ENCODE results near the gene PRKAR1A. TPM values are rescaled to one million over a fixed set of nuclear protein-coding genes. Genes with fewer than 3 reads are reported as not detected.

The PRKAR1A gene
- total and polyA plus RNA-seq, 9 donors: 137 to 501 (median 375) TPM

DNA sequence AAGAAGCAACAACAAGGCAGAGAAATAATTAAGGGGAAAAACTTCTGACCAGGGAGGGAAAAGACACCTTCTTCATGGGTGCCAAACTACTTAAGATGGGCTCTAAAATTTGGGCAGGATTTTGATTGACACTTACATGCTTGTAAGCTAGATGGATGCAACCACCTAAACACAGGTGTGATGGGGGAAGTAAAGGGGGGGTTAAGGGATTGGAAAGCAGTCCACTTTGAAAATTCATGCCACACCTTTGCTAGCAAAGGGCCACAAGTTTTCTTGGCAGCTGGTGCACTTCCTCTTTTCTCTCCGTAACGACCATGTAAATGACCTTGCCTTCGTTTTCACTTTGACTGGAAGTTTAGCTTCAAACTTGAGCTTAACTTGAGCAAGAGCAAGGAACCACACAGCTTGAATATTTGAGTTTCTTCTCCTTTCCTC is 14.3 kb upstream of the PRKAR1A start:
- TF ChIP-seq, protein P1, sequence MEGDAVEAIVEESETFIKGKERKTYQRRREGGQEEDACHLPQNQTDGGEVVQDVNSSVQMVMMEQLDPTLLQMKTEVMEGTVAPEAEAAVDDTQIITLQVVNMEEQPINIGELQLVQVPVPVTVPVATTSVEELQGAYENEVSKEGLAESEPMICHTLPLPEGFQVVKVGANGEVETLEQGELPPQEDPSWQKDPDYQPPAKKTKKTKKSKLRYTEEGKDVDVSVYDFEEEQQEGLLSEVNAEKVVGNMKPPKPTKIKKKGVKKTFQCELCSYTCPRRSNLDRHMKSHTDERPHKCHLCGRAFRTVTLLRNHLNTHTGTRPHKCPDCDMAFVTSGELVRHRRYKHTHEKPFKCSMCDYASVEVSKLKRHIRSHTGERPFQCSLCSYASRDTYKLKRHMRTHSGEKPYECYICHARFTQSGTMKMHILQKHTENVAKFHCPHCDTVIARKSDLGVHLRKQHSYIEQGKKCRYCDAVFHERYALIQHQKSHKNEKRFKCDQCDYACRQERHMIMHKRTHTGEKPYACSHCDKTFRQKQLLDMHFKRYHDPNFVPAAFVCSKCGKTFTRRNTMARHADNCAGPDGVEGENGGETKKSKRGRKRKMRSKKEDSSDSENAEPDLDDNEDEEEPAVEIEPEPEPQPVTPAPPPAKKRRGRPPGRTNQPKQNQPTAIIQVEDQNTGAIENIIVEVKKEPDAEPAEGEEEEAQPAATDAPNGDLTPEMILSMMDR (IDR thresholded peaks at IDR 0.05): no peak
- TF ChIP-seq POLR2A (IDR thresholded peaks at IDR 0.05): no peak
- no peak for TF ChIP-seq EP300 (IDR thresholded peaks at IDR 0.05)
- H3K36me3 ChIP-seq: no peaks in the 10 kb centered on the region
- intact Hi-C loops (cut with DNase I): no loop called here
- 2 to 14% (median 6%) methylated on average over 3 of the region's 3 CpGs for WGBS, 3 donors
- no peak overlapping the region for H3K4me3 ChIP-seq
- no peaks in the 10 kb centered on the region for H3K9me3 ChIP-seq
- DNase-seq: no peak
- peak overlapping the region in 1 of 2 donors; percentile 69 for H3K27ac ChIP-seq
- H3K27me3 ChIP-seq: no peaks in the 10 kb centered on the region
- peaks cover 5% of the 10 kb centered on the region for H3K4me1 ChIP-seq (ENCODE audit: insufficient read depth)

GRCh38 chr17:68498479-68499326 is 13.5 kb upstream of the PRKAR1A start:
- Histone ChIP-seq H3K27ac (peak overlapping the region in 1 of 2 donors; percentile 69), H3K27me3 (no peaks in the 10 kb centered on the region), H3K4me3 (no peak overlapping the region), H3K4me1 (ENCODE audit: insufficient read depth) (peaks cover 5% of the 10 kb centered on the region), H3K9me3 (no peaks in the 10 kb centered on the region), H3K36me3 (no peaks in the 10 kb centered on the region)
- WGBS, 3 donors: 26 to 54% (median 30%) methylated on average over 7 of the region's 7 CpGs
- DNase-seq: peak; percentile 54 to 74 (median 66)
- TF ChIP-seq POLR2A (IDR thresholded peaks at IDR 0.05) (no peak), EP300 (IDR thresholded peaks at IDR 0.05) (no peak)
- TF ChIP-seq, protein P1 (IDR thresholded peaks at IDR 0.05): no peak
- intact Hi-C loops (cut with DNase I): no loop called here

DNA sequence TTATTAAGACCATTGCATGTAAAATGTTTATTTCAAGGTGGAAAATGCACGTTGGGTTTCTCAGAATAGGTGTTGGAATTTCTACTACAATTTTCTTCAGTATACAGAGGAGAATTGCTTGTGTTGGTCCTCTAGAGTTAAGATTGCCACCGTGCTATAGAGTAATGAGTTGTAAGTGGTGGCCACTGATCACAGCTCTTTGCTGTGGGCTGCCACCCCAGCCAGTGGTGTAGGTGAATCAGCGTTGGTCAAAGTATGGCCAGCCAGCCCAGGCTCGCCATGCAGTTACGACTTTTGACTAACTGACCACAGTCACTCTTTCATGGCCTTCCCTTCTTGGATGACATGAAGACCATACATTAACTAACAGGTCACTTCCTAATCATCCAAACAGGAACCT is 12.6 kb upstream of the PRKAR1A start:
- H3K36me3 ChIP-seq: no peaks in the 10 kb centered on the region
- no peak overlapping the region for H3K4me3 ChIP-seq
- DNase-seq: no peak
- no peaks in the 10 kb centered on the region for H3K9me3 ChIP-seq
- TF ChIP-seq POLR2A (IDR thresholded peaks at IDR 0.05) (no peak), EP300 (IDR thresholded peaks at IDR 0.05) (no peak)
- TF ChIP-seq, protein P1 (IDR thresholded peaks at IDR 0.05): no peak
- peak overlapping the region in 1 of 2 donors; percentile 69 for H3K27ac ChIP-seq
- 90 to 92% (median 91%) methylated on average over 5 of the region's 5 CpGs for WGBS, 3 donors
- H3K4me1 ChIP-seq (ENCODE audit: insufficient read depth): peaks cover 5% of the 10 kb centered on the region
- intact Hi-C loops (cut with DNase I): no loop called here
- H3K27me3 ChIP-seq: no peaks in the 10 kb centered on the region

DNA sequence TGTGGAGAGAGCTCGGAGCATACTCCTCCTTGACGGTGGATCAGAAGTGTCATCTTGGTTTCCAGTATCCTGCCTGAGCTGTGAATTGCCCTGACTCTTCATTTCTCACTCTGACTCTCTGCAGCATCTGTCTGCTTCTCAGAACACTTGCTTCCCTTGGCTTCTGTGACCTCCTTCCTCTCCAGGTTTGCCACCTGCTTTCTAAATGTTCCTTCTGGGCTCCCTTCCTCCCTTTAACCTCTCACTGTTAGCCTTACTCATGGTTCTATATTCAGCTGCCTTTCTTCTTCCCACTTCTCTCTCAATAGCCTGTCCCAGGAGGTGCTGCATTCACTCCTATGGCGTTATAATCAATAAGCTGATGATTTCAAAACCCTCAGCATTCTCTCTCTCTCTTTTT is 11.2 kb upstream of the PRKAR1A start:
- H3K9me3 ChIP-seq: no peaks in the 10 kb centered on the region
- no peak overlapping the region for H3K27ac ChIP-seq
- no peaks in the 10 kb centered on the region for H3K27me3 ChIP-seq
- DNase-seq: no peak
- H3K4me1 ChIP-seq (ENCODE audit: insufficient read depth): peaks cover 5% of the 10 kb centered on the region
- TF ChIP-seq POLR2A (IDR thresholded peaks at IDR 0.05) (no peak), EP300 (IDR thresholded peaks at IDR 0.05) (no peak)
- TF ChIP-seq, protein P1 (IDR thresholded peaks at IDR 0.05): no peak
- H3K4me3 ChIP-seq: no peak overlapping the region
- WGBS, 3 donors: 58 to 80% (median 77%) methylated on average over 3 of the region's 3 CpGs
- intact Hi-C loops (cut with DNase I): no loop called here
- H3K36me3 ChIP-seq: no peaks in the 10 kb centered on the region
